ENCODE results near the gene GNAQ. TPM values are rescaled to one million over a fixed set of nuclear protein-coding genes. Genes with fewer than 3 reads are reported as not detected.

GNAQ gene
- total RNA-seq, 1 donor from 2014 or later, result 33.3 TPM

DNA sequence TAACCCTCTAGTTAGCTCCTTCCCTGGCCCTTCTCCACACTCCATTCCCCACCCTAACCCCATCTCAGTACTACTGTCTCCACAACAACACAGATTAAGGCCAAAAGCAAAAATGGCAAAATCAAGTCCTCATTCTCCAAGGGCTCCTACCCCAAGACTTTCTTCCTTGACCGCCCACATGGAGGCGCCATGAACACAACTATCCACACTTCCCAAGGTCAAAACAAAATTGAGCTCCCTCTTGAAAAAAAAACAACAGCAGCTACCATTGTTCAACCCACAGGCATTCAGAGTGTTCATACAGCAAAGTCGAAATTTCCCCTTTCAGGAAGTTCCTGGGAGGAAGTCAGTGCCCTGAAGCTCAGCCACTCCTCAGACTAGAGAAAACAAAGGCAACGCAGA, 54.4 kb downstream of the GNAQ start:
- DNase-seq (ENCODE audit: low read depth in 2 of 2), result peak; percentile 88 to 96

DNA sequence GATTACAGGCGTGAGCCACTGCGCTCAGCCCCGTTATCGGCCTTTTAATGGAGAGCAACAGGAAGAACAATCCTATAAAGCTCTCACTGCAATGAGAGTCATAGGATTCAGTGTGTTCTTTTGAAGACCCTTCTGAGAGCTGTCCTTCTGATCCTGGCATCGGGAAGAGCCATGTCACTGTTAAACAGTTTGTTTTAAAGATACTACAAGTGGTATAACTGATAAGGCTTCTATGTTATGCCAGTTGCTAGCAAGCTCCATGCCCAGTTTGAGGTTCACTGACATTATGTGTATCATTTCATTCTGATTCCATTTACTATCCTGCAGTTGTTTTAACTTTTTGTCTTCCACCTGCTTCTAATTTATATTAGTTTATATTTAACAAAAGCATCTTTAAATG, 55.8 kb downstream of the GNAQ start:
- no peak for DNase-seq (ENCODE audit: low read depth in 2 of 2)

DNA sequence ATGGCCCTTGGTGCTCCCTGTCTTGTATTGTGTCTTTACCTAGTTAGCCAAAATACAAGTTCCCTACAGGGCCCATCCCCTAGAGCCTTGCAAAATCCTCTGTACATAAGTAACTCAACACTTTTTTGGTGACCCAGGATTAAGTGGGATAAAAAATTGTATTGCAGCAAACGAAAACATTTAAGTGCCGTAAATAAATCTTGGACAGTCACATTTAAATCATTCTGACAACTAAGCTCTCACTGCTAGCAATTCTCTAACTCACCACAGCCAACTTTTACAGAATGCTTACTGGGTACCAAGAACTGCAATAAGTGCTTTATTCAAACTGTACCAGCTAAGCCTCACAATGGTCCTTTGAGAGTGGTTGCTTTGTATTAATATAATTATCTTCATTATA, 56.6 kb downstream of the GNAQ start:
- DNase-seq (ENCODE audit: low read depth in 2 of 2), result no peak

DNA sequence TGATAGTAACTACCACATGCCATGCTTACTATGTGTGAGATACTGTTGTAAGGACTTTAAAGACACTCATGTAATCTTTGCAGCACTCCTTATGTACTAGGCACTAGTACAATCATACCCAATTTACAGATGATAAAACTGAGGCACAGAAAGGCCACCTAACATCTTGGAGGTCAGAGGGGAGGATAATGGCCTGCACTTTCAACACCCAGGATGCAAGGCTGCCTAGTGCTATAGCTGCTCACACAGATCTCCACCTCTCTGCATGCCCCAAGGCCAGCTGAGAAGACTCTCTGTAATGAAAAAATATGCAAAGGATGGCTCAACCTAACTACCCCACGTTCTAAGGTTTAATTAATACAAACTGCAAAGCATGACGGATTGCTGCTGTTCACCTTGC, 57.2 kb downstream of the GNAQ start:
- no peak for DNase-seq (ENCODE audit: low read depth in 2 of 2)

DNA sequence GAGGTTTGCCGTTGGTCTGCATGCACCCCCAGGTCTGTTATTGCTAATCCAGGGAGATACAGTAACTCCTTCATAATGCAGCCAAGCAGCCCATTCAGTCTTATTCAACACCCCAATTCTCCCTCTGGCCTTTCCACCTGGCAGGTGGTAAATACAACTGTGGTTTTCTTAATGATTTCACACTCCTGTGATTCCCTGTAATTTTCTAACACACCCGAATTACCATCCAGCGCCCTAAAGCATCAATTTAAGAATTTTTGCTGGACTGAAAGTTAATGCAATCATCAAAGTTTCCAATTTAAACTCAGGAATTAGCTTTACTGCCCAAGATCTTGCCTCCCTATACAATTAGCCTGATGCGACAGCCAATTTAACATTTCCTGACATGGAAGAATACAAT, 62.5 kb downstream of the GNAQ start:
- no peak for DNase-seq (ENCODE audit: low read depth in 2 of 2)

DNA sequence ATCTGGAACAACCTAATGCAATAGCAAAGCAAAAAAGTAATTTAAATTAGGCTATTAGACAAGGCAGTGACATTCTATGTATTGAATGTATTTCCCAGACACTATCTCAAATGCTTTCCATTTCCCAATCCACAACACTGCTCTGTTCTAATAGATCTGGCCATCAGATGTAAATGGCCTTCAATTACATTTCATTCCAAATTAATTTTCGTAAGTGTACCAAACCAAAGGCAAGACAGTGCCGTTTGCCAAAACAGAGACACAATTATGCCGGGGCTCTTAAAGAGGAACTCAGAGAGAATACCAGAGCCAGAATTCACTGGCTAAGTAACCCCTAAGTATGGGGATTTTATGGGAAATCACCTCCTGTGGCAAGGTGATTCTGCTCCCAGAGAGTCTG, 63.1 kb downstream of the GNAQ start:
- no peak for DNase-seq (ENCODE audit: low read depth in 2 of 2)

DNA sequence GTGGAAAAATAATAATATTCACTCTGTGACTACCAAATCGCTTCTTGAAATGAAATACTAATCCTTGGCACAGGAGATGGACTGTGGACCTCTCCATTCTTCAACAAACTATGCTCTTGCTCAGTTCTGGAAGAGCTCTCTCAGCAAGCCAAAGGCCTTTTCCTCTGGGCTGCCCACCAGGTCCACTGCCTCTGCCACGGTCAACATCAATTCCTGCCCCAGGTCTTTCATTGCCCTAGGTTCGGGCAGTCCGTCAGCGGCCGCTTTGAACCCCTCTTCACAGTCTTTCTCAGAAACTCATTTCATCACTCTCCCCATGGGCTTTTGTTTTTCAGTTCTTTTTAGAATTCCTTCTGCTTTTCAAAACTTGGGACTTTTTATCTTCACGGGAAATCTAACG, 64.9 kb downstream of the GNAQ start:
- no peak for DNase-seq (ENCODE audit: low read depth in 2 of 2)

DNA sequence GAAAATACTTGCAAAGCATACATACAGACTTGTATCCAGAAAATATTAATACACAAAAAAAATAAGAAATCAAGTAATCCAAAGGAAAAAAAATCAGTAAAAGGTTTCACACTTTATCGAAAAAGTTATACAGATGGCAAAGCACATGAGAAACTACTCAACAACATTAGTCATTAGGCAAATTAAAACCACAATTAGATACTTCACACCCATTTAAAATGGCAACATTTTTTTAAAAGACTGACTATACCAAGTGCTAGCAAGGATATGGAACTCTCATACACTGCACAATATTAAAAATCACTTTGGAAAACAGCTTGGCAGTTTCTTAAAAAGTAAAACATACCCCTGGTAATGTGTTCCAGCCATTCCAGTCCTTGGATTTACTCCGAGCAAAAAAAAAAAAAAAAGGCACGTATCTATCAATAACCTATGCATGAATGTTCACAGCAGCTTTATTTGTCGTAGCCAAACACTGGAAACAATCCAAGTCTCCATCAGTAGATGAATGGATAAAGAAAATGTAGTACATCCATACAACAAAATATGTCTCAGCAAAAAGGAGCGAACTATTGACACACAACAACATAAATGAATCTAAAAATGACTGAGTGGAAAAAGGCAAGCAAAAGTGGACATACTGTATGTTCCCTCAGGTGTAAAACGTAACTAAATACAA, 66.0 kb downstream of the GNAQ start:
- DNase-seq (ENCODE audit: low read depth in 2 of 2), result no peak

DNA sequence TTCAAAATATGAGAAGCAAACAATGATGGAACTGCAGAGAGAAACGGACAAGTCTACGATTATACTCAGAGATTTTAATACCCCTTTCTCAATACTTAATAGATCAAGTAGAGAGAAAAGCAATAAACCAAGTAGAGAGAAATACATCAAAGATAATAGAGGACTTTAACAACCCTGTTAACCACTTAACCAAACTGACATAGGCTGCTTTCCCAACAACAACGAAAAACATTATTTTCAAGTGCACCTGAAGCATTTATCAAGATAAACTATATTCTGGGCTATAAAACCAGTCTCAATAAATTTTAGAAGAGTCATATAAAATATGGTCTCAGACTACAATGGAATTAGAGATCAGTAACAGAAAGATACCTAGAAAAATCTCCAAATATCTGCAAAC, 67.4 kb downstream of the GNAQ start:
- DNase-seq (ENCODE audit: low read depth in 2 of 2), result no peak

DNA sequence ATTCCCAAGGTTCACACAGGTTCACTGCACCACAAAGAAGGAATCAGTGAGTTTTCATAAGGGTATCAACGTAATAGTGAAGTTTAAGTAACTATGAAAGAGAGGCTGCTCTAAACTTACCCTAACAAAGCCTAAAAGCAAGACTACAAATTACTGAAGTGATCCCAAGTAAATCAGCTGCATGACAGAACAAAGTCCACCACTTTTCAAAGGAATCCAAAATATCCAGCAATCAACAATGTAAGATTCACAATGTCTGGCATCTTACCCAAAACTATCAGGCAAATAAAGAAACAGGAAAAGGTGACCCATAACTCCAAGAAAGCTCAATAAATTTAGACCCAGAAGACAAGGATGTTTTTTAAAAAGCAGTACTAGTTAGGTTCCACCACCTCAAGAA, 70.1 kb downstream of the GNAQ start:
- peak in 1 of 2 donors; percentile 73 for DNase-seq (ENCODE audit: low read depth in 2 of 2)

DNA sequence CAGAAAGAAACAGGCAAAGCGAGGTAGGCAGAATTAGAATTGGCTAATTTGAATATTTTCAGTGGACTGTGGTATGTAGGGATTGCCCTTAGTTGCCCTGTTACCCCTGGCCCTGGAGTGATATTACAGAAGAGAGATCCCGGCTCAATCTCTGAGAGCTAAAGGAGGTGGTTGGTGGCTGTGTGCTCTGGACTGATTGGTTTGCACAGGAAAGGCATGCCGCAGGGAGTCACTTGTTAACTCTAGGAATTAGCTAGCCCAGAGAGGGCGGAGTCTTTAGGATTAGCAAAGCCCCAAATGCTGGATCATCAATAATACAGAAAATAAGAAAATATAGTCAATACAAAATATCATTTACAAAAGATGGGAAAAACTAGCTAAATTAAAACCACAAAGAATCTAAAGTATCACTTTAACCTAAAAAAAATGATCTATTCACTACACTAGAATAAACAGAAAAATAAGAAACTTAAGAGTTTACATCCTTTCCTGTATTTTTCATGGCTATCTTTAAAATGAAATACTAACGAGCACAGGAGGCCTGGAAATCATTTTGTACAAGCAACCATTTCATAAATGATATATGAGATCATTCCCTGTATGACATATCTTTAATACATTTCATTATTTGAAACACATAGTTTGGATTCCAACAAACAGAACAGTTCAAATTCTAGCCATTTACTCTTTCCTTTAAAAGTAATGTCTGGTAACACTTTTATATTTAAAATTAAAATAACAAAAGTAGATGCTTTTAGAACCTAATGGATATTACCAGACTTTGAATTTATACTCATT, 71.1 kb downstream of the GNAQ start:
- no peak for DNase-seq (ENCODE audit: low read depth in 2 of 2)

DNA sequence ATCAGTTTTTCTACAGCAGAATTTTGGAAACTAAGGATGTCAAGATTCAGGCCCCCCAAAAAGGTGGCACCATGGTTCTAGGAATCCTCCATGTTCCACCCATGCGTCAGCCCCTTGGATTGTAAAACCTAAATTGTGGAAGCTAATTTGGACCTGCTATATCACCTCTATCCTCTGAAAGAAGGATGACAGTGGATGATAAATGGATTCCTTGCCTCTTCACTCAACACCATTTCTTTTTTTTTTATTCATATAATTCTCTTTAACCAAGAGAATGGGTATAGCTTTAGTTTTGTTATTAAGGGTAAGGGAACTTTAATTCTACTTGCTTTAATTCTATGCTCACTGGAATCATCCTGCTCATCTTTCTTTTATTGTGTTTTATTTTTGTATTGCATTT, 71.8 kb downstream of the GNAQ start:
- no peak for DNase-seq (ENCODE audit: low read depth in 2 of 2)

DNA sequence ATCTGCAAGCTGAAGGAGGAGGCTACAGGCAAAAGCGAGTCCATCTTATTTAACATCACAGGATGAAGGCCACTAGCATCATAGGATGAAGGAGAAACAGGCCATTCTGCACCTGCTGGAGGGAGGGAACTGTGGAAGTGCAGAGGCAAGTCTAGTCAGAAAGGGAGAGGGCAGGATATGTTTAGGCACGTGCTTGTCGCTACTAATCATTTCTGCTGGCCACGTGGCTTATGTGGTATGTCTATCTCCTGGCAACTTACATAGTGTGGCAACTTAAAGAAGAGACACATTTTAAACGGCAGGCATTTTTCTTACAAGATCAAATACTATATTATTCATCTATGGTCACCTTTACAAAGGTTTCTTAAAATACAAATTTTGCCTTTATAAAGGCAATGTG, 74.0 kb downstream of the GNAQ start:
- no peak for DNase-seq (ENCODE audit: low read depth in 2 of 2)

DNA sequence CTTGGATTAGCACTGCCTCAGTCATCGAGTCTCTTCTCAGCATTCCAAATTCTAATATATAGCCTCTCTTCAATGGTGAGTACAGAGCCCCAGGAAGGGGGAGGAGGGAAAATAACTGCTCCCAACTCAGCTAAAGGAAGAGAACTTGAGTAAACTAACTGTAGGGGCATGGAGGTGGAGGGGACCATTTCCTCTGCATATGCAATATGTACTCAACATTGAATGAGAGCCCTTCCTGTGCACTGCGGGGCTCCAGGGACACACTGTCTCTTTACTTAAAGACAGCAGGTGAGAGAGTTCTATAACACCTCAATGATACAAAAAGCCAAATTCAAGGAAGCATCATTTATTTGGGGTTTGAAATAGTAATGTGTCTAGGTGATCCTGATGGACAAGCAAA, 75.1 kb downstream of the GNAQ start:
- peak in 1 of 2 donors; percentile 32 for DNase-seq (ENCODE audit: low read depth in 2 of 2)

DNA sequence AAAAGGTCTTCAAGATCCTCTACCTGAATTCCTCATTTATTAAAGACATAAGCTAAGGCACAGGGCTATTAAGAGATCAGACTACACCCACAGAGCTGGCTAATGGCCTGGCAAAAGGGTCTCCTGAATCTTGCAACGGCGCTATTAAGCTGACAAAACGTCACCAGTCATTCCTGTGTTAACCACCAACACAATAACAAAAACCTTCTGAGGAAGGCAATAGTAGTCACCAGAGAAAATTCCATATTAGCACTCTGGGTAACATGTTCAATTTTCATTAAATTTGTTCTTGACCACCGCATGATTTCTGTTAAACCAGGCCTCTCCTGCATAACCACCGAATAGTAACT, 77.0 kb downstream of the GNAQ start:
- DNase-seq (ENCODE audit: low read depth in 2 of 2), result no peak

DNA sequence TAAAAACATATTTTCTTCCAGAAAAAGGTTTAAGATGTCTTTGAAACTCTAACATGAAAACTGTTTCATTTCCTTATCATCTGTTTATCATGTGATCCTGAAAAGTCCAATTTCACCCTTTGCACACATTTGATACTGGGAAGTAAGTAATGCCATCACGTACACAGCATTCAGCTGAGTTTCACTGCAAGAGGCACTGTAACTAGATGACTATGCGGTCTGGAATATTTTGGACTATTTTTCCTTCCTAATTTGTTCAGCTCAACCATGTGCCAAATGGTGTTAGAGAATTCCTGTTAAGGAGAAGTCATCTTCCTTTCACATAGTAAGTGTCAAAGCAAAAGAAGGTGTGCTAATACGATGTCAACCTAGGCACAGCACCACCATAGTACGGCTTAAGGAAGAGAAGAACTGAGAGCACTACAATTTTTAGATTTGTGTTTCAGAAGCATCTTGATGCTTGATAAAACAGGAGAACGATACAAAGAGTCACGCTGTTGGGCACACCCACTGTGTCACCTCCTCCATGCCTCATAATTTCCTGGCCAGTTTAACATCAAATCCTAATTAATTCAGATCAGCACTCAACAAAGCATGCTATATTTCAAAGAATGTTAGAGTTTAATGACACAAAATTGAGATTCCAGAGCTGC, 77.5 kb downstream of the GNAQ start:
- peak in 1 of 2 donors; percentile 36 for DNase-seq (ENCODE audit: low read depth in 2 of 2)

DNA sequence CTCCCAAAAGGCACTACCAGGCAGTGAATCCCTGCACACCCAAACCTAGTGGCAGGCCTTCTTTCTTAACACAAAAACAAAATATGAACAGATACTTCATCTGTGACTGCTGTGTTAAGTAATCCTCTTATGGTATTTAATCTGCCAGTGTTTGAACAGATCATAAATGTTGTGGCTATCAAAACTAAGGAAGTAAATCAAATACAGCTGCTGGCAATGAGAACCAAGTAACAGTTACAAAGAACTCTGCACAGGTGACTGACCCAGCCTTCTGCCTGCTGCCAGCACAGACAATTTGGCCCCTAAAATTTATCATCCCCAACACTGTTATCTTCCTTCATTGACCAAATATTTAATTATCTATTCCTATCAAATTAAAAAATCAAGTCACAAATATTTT, 78.0 kb downstream of the GNAQ start:
- no peak for DNase-seq (ENCODE audit: low read depth in 2 of 2)

DNA sequence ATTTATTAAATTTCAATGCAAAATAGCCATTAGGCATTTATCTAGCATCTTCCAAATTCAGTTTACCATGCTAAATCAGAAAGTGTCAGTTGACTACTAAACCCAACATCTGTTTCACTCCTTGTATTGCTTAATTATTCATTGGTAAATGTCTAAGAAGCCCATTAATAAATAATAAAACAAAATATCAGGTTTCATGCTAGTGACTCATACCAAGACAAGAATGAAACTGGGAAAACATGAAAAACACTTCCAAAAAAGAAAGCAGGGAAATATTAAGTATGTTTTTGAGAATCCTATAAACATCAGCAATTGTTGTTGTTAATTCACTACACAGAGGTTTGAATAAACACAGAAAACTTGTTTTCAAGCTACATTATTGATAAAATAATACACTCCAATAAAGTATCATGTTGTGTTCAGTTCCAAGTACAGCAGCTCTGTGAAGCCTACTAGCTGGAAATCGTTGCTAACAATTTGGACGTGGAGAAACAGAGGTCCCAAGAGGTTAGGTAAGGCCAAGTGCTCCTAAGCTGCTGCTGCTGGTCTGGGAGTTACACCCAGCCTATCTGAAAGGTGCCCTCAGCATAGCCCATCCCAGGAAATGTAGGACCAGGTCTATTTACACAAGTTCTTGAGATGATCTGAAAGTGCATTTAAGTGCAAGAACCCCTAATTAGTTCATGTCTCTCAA, 78.8 kb downstream of the GNAQ start:
- DNase-seq (ENCODE audit: low read depth in 2 of 2), result peak in 1 of 2 donors; percentile 47

DNA sequence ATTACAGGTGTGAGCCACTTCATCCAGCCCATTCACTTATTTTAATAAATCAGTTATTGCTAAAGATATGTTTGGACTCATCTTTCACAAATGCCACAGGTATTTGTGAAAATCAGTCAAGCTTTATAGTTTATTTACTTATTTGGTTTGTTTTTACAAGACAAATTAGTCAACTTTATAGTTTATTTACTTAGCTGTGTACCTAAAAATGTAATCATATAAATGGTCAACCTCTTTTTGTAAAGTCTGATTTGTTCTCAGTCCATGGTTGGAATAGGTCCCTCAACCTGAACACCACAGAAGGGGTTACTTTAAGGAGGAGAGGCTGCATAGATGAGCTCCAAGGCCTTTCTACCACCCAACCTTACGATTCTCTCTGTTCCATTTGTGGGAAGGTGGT, 80.2 kb downstream of the GNAQ start:
- no peak for DNase-seq (ENCODE audit: low read depth in 2 of 2)

DNA sequence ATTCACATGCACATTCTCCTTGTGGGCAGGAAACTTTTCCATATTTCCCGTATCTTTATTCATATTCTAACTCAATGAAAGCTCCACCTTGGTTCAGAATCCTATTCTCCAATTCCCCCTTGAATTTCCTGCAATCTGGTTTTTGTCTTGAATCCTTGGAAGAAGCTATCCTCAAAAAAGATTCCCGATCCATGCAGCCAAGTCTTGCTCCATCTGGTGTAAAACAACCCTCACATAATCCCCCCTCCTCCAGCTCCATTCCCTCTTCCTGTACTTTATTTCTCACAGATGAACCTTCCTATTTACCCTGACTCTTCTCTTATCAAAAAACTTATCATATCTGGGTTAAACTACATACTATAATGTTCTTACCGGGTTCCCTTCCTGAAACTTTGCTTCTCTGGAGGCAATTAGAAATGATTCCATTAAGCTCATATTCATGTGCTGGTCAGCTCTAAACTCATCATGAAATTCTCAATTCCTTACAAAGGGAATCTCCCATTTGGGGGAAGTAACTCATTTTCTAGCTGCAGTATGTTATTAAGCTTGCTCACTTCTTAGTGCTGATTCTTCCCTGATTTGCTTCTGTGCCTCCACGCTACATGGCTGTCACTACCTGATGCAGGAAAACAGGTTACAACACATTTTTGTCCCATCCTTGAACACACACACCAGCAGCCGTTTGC, 81.7 kb downstream of the GNAQ start:
- no peak for DNase-seq (ENCODE audit: low read depth in 2 of 2)

DNA sequence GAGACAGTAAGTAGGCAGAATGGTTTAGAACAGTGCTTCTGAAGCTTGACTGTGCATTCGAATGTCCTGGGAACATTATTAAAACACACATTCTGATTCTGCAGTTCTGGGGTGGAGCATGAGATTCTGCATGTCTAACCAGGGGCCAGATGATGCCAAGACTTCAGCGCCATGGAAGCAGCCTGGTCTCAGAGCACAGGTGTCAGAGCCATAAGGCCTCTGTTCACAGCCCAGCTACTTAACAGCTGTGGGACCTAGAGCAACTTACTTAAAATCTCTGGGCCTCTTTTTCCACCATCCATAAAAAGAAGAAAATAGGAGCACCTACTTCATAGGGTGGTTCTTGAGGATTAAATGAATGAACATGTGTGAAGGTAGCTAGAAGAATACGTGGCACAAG, 84.0 kb downstream of the GNAQ start:
- no peak for DNase-seq (ENCODE audit: low read depth in 2 of 2)

Data from lung microvascular endothelial cell (primary cell).